Neural cell (in vitro differentiated cells): ENCODE measurements around the gene PIK3AP1. TPM values are rescaled to one million over a fixed set of nuclear protein-coding genes. Genes with fewer than 3 reads are reported as not detected.

Source experiments
- H2AFZ ChIP-seq: fragments of 200-600, 300-800 bp; sonication (generic), shearing (Covaris generic); 2 replicates; pipeline ENCODE4 v1.6.0; 2014; ENCODE audit warnings: low read depth, mild to moderate bottlenecking, antibody characterized with exemption, low read length, moderate library complexity
- H3F3A ChIP-seq: fragments of 200-600 bp; shearing (Covaris generic); 2 replicates; pipeline ENCODE4 v1.6.1; 2016; ENCODE audit warnings: mild to moderate bottlenecking, moderate library complexity, mixed read lengths, antibody characterized with exemption, low read length; ENCODE audit not compliant: insufficient read depth, poor library complexity, severe bottlenecking
- H3K27ac ChIP-seq: fragments of 200-600, 300-800 bp; sonication (generic), shearing (Covaris generic); 2 replicates; pipeline ENCODE4 v1.5.1; 2014; ENCODE audit warnings: mild to moderate bottlenecking, low read length, moderate library complexity
- H3K27me3 ChIP-seq: fragments of 300-800, 200-600 bp; sonication (generic), shearing (Covaris generic); 2 replicates; pipeline ENCODE4 v1.6.0; 2014; ENCODE audit warnings: mild to moderate bottlenecking, low read depth, low read length, moderate library complexity; ENCODE audit not compliant: insufficient read depth
- H3K36me3 ChIP-seq: fragments of 300-800, 200-600 bp; sonication (generic), shearing (Covaris generic); 2 replicates; pipeline ENCODE4 v1.5.1; 2014; ENCODE audit warnings: mild to moderate bottlenecking, antibody characterized with exemption, low read length, moderate library complexity; ENCODE audit not compliant: insufficient read depth
- H3K4me2 ChIP-seq: fragments of 300-800, 200-600 bp; sonication (generic), shearing (Covaris generic); 2 replicates; pipeline ENCODE4 v1.6.0; 2014; ENCODE audit warnings: mild to moderate bottlenecking, low read length
- H3K4me3 ChIP-seq: fragments of 300-800, 200-600 bp; sonication (generic), shearing (Covaris generic); 2 replicates; pipeline ENCODE4 v1.5.1; 2014; ENCODE audit warnings: mild to moderate bottlenecking, low read length, moderate library complexity
- H3K79me2 ChIP-seq: fragments of 200-600 bp; shearing (Covaris generic); replicated peaks from 2 replicates; pipeline ENCODE4 v1.6.0; 2014; ENCODE audit warnings: mild to moderate bottlenecking, low read length, moderate library complexity; ENCODE audit not compliant: insufficient read depth
- H3K9ac ChIP-seq: fragments of 300-800, 200-600 bp; sonication (generic), shearing (Covaris generic); 2 replicates; pipeline ENCODE4 v1.6.1; 2016; ENCODE audit warnings: mild to moderate bottlenecking, low read length, mixed read lengths
- H3K9me2 ChIP-seq: fragments of 200-600 bp; shearing (Covaris generic); 2 replicates; pipeline ENCODE4 v1.6.1; 2016; ENCODE audit warnings: mild to moderate bottlenecking, low read length, mixed read lengths; ENCODE audit not compliant: insufficient read depth
- H3K9me3 ChIP-seq: fragments of 200-600, 300-800 bp; sonication (generic), shearing (Covaris generic); 2 replicates; pipeline ENCODE4 v1.6.1; 2016; ENCODE audit warnings: mild to moderate bottlenecking, mixed run types, low read length, moderate library complexity, mixed read lengths
- H4K20me1 ChIP-seq: fragments of 200-600 bp; shearing (Covaris generic); 2 replicates; pipeline ENCODE4 v1.6.1; 2016; ENCODE audit warnings: mild to moderate bottlenecking, mixed run types; ENCODE audit not compliant: insufficient read depth
- EP300 ChIP-seq: fragments of 450-650 bp; conservative IDR thresholded peaks from 2 replicates; pipeline ENCODE4 v1.6.1; 2014; ENCODE audit warnings: antibody characterized with exemption, mild to moderate bottlenecking, moderate library complexity; ENCODE audit not compliant: poor library complexity, severe bottlenecking
- EZH2 ChIP-seq: fragments of 200-600, 300-800 bp; shearing (Covaris generic), sonication (generic); IDR thresholded peaks from 2 replicates; pipeline ENCODE4 v1.6.1; 2014; ENCODE audit warnings: antibody characterized with exemption, low read length, borderline replicate concordance, mild to moderate bottlenecking; ENCODE audit not compliant: insufficient read depth, poor library complexity, severe bottlenecking
- MXI1 ChIP-seq: fragments of 450-650 bp; conservative IDR thresholded peaks from 2 replicates; pipeline ENCODE4 v1.6.1; 2014; ENCODE audit warnings: antibody characterized with exemption, mild to moderate bottlenecking; ENCODE audit not compliant: poor library complexity, severe bottlenecking
- POLR2AphosphoS5 ChIP-seq: IDR thresholded peaks from 2 replicates; pipeline ENCODE4 v1.6.1; 2012
- RAD21 ChIP-seq: fragments of 450-650 bp; conservative IDR thresholded peaks from 2 replicates; pipeline ENCODE4 v1.6.1; 2014; ENCODE audit warnings: antibody characterized with exemption, mild to moderate bottlenecking, moderate library complexity
- SMC3 ChIP-seq: fragments of 450-650 bp; conservative IDR thresholded peaks from 2 replicates; pipeline ENCODE4 v1.6.1; 2014; ENCODE audit warnings: antibody characterized with exemption, mild to moderate bottlenecking, moderate library complexity; ENCODE audit not compliant: poor library complexity
- TAF1 ChIP-seq: IDR thresholded peaks from 2 replicates; pipeline ENCODE4 v1.6.1; 2012; ENCODE audit warnings: low read depth
- polyA plus RNA-seq: library from polyadenylated mRNA; depleted of rRNA; stranded (reverse); fragments of >200 nt; gene quantifications from 2 replicates; pipeline ENCODE4 v1.2.3, GENCODE V29; 2014
- TF ChIP-seq, protein P1 (sequence below): IDR thresholded peaks from 2 replicates; pipeline ENCODE4 v1.6.1; 2012; ENCODE audit warnings: borderline replicate concordance
- TF ChIP-seq, protein P2 (sequence below): fragments of 450-650 bp; IDR thresholded peaks from 2 replicates; pipeline ENCODE4 v1.5.1; 2014; ENCODE audit warnings: antibody characterized with exemption, mild to moderate bottlenecking, moderate library complexity; ENCODE audit not compliant: poor library complexity, severe bottlenecking

PIK3AP1 gene
- polyA plus RNA-seq, 1 donor from 2014 or later: 0.05 TPM

DNA sequence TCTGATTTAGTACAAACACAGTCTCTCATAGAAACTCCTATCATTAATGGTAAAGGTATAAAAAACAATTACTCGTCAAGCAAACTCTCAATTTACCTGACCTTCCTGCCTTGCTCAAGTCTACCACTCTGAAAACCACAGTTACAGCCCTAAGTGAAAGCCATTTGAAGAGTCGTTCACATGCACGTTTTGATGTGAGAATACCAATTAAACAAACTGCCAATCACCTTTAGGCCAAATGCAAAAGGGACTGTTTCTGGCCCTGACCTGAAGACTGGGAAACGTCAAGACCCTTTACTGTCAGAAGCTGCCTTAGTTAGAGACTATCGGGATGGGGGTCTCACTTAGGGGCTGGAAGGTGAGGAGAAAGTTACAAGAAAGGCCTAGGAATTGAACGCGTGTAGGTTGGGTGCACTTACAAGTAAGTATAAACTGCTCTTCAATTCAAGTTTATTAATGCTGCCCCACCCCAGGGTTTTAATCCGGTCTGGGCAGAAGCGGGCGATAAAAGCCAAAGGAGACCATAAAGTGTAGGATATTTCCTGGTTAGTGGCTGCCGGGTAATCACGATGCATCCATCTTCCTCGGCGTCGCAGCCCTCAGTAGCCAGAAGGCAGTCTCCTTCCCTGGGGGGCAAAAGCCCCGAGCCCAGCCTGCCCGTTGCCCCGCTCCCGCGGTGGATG, 134.4 kb downstream of the PIK3AP1 start:
- no peak overlapping the region for H2AFZ ChIP-seq
- TF ChIP-seq MXI1: no peak
- TF ChIP-seq EP300: no peak
- no peak for TF ChIP-seq EZH2
- TF ChIP-seq POLR2AphosphoS5: no peak
- no peak for TF ChIP-seq RAD21
- TF ChIP-seq, protein P1, sequence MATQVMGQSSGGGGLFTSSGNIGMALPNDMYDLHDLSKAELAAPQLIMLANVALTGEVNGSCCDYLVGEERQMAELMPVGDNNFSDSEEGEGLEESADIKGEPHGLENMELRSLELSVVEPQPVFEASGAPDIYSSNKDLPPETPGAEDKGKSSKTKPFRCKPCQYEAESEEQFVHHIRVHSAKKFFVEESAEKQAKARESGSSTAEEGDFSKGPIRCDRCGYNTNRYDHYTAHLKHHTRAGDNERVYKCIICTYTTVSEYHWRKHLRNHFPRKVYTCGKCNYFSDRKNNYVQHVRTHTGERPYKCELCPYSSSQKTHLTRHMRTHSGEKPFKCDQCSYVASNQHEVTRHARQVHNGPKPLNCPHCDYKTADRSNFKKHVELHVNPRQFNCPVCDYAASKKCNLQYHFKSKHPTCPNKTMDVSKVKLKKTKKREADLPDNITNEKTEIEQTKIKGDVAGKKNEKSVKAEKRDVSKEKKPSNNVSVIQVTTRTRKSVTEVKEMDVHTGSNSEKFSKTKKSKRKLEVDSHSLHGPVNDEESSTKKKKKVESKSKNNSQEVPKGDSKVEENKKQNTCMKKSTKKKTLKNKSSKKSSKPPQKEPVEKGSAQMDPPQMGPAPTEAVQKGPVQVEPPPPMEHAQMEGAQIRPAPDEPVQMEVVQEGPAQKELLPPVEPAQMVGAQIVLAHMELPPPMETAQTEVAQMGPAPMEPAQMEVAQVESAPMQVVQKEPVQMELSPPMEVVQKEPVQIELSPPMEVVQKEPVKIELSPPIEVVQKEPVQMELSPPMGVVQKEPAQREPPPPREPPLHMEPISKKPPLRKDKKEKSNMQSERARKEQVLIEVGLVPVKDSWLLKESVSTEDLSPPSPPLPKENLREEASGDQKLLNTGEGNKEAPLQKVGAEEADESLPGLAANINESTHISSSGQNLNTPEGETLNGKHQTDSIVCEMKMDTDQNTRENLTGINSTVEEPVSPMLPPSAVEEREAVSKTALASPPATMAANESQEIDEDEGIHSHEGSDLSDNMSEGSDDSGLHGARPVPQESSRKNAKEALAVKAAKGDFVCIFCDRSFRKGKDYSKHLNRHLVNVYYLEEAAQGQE: no peak
- no peak for TF ChIP-seq SMC3
- TF ChIP-seq, protein P2, sequence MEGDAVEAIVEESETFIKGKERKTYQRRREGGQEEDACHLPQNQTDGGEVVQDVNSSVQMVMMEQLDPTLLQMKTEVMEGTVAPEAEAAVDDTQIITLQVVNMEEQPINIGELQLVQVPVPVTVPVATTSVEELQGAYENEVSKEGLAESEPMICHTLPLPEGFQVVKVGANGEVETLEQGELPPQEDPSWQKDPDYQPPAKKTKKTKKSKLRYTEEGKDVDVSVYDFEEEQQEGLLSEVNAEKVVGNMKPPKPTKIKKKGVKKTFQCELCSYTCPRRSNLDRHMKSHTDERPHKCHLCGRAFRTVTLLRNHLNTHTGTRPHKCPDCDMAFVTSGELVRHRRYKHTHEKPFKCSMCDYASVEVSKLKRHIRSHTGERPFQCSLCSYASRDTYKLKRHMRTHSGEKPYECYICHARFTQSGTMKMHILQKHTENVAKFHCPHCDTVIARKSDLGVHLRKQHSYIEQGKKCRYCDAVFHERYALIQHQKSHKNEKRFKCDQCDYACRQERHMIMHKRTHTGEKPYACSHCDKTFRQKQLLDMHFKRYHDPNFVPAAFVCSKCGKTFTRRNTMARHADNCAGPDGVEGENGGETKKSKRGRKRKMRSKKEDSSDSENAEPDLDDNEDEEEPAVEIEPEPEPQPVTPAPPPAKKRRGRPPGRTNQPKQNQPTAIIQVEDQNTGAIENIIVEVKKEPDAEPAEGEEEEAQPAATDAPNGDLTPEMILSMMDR: no peak
- TF ChIP-seq TAF1: no peak
- H3K27ac ChIP-seq: peak overlapping the region; percentile 79

DNA sequence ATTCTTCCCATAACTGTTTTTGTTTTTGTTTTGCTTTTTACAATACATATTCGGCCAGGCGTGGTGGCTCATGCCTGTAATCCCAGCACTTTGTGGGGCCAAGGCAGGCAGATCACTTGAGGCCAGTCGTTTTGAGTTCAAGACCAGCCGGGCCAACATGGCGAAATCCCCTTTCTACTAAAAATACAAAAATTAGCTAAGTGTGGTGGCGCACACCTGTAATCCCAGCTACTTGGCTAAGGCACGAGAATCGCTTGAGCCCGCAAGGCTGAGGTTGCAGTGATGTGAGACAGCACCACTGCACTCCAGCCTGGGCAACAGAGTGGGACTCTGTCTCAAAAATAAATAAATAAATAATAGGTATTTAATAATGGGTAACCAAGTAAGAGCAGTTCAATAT, 135.8 kb downstream of the PIK3AP1 start:
- no peaks in the 10 kb centered on the region for H4K20me1 ChIP-seq
- peaks cover 58% of the 10 kb centered on the region for H3K79me2 ChIP-seq
- no peaks in the 10 kb centered on the region for H3K27me3 ChIP-seq
- H3K9me3 ChIP-seq: no peaks in the 10 kb centered on the region
- H2AFZ ChIP-seq: no peak overlapping the region
- H3K9ac ChIP-seq: no peak overlapping the region
- no peak overlapping the region for H3K4me2 ChIP-seq
- H3K27ac ChIP-seq: no peak overlapping the region
- H3K9me2 ChIP-seq: no peaks in the 10 kb centered on the region
- no peaks in the 10 kb centered on the region for H3K36me3 ChIP-seq
- H3F3A ChIP-seq: no peaks in the 10 kb centered on the region
- H3K4me3 ChIP-seq: peak overlapping the region; percentile 94
- TF ChIP-seq POLR2AphosphoS5: no peak
- no peak for TF ChIP-seq SMC3
- no peak for TF ChIP-seq MXI1
- TF ChIP-seq, protein P1: no peak
- no peak for TF ChIP-seq EP300
- no peak for TF ChIP-seq RAD21
- no peak for TF ChIP-seq EZH2
- TF ChIP-seq TAF1: no peak
- TF ChIP-seq, protein P2: no peak

More for the DNA sequence above, 134.4 kb downstream of the PIK3AP1 start:
- Histone ChIP-seq H4K20me1 (no peaks in the 10 kb centered on the region), H3K79me2 (peaks cover 54% of the 10 kb centered on the region), H3K9me3 (no peaks in the 10 kb centered on the region), H3F3A (no peaks in the 10 kb centered on the region), H3K27me3 (no peaks in the 10 kb centered on the region), H3K4me3 (peak overlapping the region; percentile 94), H3K9ac (peak overlapping the region; percentile 91), H3K9me2 (no peaks in the 10 kb centered on the region), H3K4me2 (peak overlapping the region; percentile 83), H3K36me3 (no peaks in the 10 kb centered on the region)
